Endothelial cell of umbilical vein (primary cell): Measurements from ENCODE around the gene MRPL24. TPM values are rescaled to one million over a fixed set of nuclear protein-coding genes. Genes with fewer than 3 reads are reported as not detected.

ENCODE experiments used
- BruUV-seq: library from RNA; stranded (reverse); fragments of 400-500 nt; replicated peaks from 2 replicates; lab custom pipeline; 2021; lab: Mats Ljungman, UMichigan
- CTCF ChIA-PET: fragments of 300-600, 350-600 bp; sonication (Branson Sonifier 250); formaldehyde crosslinking; loops from one replicate; lab custom pipeline; 2021; ENCODE audit warnings: antibody characterized with exemption, inconsistent platforms; lab: Charles Lee
- POLR2A ChIA-PET: fragments of 300-600, 350-600 bp; sonication (Branson Sonifier 250); formaldehyde crosslinking; loops from one replicate; lab custom pipeline; 2021; ENCODE audit warnings: antibody characterized with exemption, inconsistent platforms; lab: Charles Lee
- DNase-seq: peaks from one replicate; pipeline ENCODE4 v3.0.0-alpha.2; 2011; ENCODE audit warnings: low read depth, low spot score
- FAIRE-seq: peaks from 2 replicates; lab custom pipeline; 2011; peaks lifted over from hg19 to GRCh38; lab: Jason Lieb, UNC
- H2AFZ ChIP-seq: 2 replicates; pipeline ENCODE4 v1.6.0; 2012; ENCODE audit warnings: low read depth, low read length, control low read depth, inconsistent platforms
- H3K27ac ChIP-seq: 2 replicates; pipeline ENCODE4 v1.5.1; 2011; ENCODE audit warnings: low read depth, mild to moderate bottlenecking, control low read depth, low read length, moderate library complexity; ENCODE audit not compliant: insufficient read depth
- H3K27me3 ChIP-seq, 2 experiments: 2 replicates each; pipeline versions ENCODE4 v1.6.0 to v1.6.1; 2011; ENCODE audit warnings: low read length in 2 of 2, mixed read lengths in 1 of 2; ENCODE audit not compliant: control insufficient read depth in 2 of 2, insufficient read depth in 2 of 2
- H3K36me3 ChIP-seq, 2 experiments: 2 replicates in 1 of 2; 3 replicates in 1 of 2; pipeline ENCODE4 v1.5.1; 2011; ENCODE audit warnings: low read length in 2 of 2, mild to moderate bottlenecking in 1 of 2, moderate library complexity in 1 of 2; ENCODE audit not compliant: control insufficient read depth in 2 of 2, insufficient read depth in 2 of 2; ENCODE audit errors: extremely low read depth in 1 of 2
- H3K4me1 ChIP-seq: 3 replicates; pipeline ENCODE4 v1.5.1; 2011; ENCODE audit warnings: mild to moderate bottlenecking, low read length; ENCODE audit not compliant: control insufficient read depth, insufficient read depth; ENCODE audit errors: extremely low read depth
- H3K4me2 ChIP-seq: 2 replicates; pipeline ENCODE4 v1.6.1; 2011; ENCODE audit warnings: low read length, control low read depth, mixed read lengths; ENCODE audit not compliant: insufficient read depth
- H3K4me3 ChIP-seq, 3 experiments: fragments of 200-600 bp in 1 of 3; sonication (generic), shearing (Covaris generic) in 1 of 3; replicated peaks in 1 of 3; 2 replicates each; pipeline ENCODE4 v1.5.1; 2011 to 2016; ENCODE audit warnings: control low read depth in 3 of 3, low read length in 3 of 3, mild to moderate bottlenecking in 2 of 3, inconsistent platforms in 1 of 3, low read depth in 1 of 3, moderate library complexity in 1 of 3; ENCODE audit not compliant: insufficient read depth in 1 of 3
- H3K79me2 ChIP-seq: 2 replicates; pipeline ENCODE4 v1.6.0; 2012; ENCODE audit warnings: low read length, inconsistent platforms; ENCODE audit not compliant: control insufficient read depth, insufficient read depth
- H3K9ac ChIP-seq: replicated peaks from 2 replicates; pipeline ENCODE3; 2011; ENCODE audit warnings: low read length, control low read depth; ENCODE audit not compliant: insufficient read depth; ENCODE audit errors: extremely low read depth
- H3K9me1 ChIP-seq: replicated peaks from 3 replicates; pipeline ENCODE4 v1.6.0; 2011; ENCODE audit warnings: mild to moderate bottlenecking, low read length; ENCODE audit not compliant: control insufficient read depth, insufficient read depth; ENCODE audit errors: extremely low read depth
- H3K9me3 ChIP-seq: replicated peaks from 2 replicates; pipeline ENCODE4 v1.5.1; 2012; ENCODE audit warnings: low read length, inconsistent platforms; ENCODE audit not compliant: control insufficient read depth, insufficient read depth
- H4K20me1 ChIP-seq: replicated peaks from 2 replicates; pipeline ENCODE3; 2011; ENCODE audit warnings: mild to moderate bottlenecking, low read length; ENCODE audit not compliant: control insufficient read depth, insufficient read depth; ENCODE audit errors: extremely low read depth
- CTCF ChIP-seq, 2 donors: IDR thresholded peaks; 1 replicate in 1 of 2; 2 replicates in 1 of 2; pipeline ENCODE4 v1.5.1; 2011; ENCODE audit warnings: low read length in 2 of 2, mild to moderate bottlenecking in 2 of 2, moderate library complexity in 2 of 2, control low read depth in 1 of 2, inconsistent platforms in 1 of 2, low read depth in 1 of 2; ENCODE audit not compliant: insufficient read depth in 1 of 2; ENCODE audit errors: extremely low read depth in 1 of 2
- FOS ChIP-seq: IDR thresholded peaks from 2 replicates; pipeline ENCODE4 v1.6.1; 2011; ENCODE audit warnings: mild to moderate bottlenecking, low read length, moderate library complexity, borderline replicate concordance; ENCODE audit not compliant: insufficient read depth
- JUN ChIP-seq: IDR thresholded peaks from 2 replicates; pipeline ENCODE4 v1.6.1; 2011; ENCODE audit warnings: borderline replicate concordance, low read depth; ENCODE audit not compliant: insufficient read length, insufficient read depth
- POLR2AphosphoS5 ChIP-seq: IDR thresholded peaks from 2 replicates; pipeline ENCODE4 v1.6.1; 2012; ENCODE audit warnings: low read depth, mild to moderate bottlenecking, control low read depth, low read length, moderate library complexity; ENCODE audit not compliant: insufficient read depth
- dilution Hi-C: fragments of 300-500 bp; cut with MboI; formaldehyde crosslinking; loops from one replicate; pipeline ENCODE4 v1.15.0; 2019; ENCODE audit warnings: low sequenced_read_pairs; ENCODE audit not compliant: extremely low pct_ligation_motif_present
- intact Hi-C: fragments of 100-400 bp; cut with micrococcal nuclease; formaldehyde crosslinking; loops from one replicate; pipeline ENCODE4 v1.10.0; 2022
- polyA plus RNA-seq, 4 experiments: library from polyadenylated mRNA; depleted of rRNA in 3 of 4; stranded (reverse) in 3 of 4; unstranded in 1 of 4; fragments of >200 nt; gene quantifications; 2 replicates each; pipeline versions ENCODE4 v1.2.1 to v1.2.3, GENCODE V29; 2011 to 2012; ENCODE audit warnings: missing spikeins in 1 of 4
- total RNA-seq: library from RNA; stranded (reverse); gene quantifications from 2 replicates; pipeline ENCODE4 v1.2.3, GENCODE V29; 2021
- TF ChIP-seq, protein P1 (sequence below): IDR thresholded peaks from 2 replicates; pipeline ENCODE4 v1.6.1; 2011; ENCODE audit not compliant: insufficient read depth, insufficient read length

MRPL24 gene
- total and polyA plus RNA-seq, 2 donors (not counting 3 experiments of a cell fraction or from before 2014, with no cell fraction given) = 47.9 to 77.7 TPM

DNA sequence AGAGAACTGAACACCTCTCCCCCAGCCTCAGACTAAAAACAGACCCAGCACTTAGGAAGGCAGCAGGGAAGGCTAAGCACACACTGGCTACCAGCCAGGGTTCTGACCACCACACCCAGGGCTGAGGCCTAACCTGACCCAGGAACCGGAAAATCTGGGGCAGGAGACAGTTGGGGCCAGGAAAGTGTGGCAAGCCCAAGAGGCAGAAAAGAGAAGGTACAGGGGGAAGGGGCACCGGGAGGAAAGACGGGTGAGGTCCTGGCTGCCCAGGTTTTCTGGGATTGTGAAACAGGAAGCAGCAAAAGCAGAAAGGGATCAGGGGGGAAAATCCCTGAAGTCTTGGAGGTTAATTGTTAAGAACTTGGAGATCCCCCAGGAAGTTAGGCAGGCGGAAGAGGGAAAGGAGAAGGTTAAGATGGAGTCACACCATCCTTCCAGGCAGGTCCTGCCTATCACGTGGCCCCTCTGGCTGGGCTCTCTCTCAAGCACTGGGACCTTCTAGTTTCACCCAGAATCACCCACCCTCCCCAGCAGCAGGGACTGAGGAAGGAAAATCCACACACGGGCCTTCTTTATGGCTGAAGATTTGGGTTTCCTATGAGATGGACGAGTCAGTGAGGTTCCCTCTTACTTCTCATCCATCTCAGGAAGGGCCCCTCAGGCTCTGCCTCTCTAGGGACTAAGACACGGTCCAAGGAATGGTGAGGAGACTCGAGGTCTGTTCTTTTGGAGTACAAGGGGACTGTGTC is 8.0 kb upstream of the MRPL24 start:
- Histone ChIP-seq H3K9ac (peak overlapping the region; percentile 69), H3K4me2 (peak overlapping the region; percentile 76), H2AFZ (no peak overlapping the region), H3K9me3 (no peaks in the 10 kb centered on the region), H4K20me1 (no peaks in the 10 kb centered on the region), H3K9me1 (no peaks in the 10 kb centered on the region), H3K4me1 (peaks cover 51% of the 10 kb centered on the region), H3K79me2 (peaks cover 78% of the 10 kb centered on the region), H3K27ac (peak overlapping the region; percentile 85), H3K27me3 (no peaks in the 10 kb centered on the region), H3K4me3 (peak overlapping the region in 2 of 3 experiments; percentile 10 to 92), H3K36me3 (peaks cover 3 to 6% of the 10 kb centered on the region in 2 experiments)
- peak; percentile 58 for DNase-seq
- CTCF ChIA-PET = interaction anchor here (1.3 kb wide), 1 partner anchor 8 kb away, joined by 4 read pairs; the partner anchor contains the start of gene MRPL24
- no TSS peak for BruUV-seq
- dilution Hi-C loops (no loop called here), intact Hi-C loops (loop anchor here (5.0 kb wide), 1 partner anchor 247 kb away; the partner anchor contains the start of gene MEF2D)
- no peak for TF ChIP-seq POLR2AphosphoS5
- FAIRE-seq = peak; percentile 83
- POLR2A ChIA-PET = no interaction called here

DNA sequence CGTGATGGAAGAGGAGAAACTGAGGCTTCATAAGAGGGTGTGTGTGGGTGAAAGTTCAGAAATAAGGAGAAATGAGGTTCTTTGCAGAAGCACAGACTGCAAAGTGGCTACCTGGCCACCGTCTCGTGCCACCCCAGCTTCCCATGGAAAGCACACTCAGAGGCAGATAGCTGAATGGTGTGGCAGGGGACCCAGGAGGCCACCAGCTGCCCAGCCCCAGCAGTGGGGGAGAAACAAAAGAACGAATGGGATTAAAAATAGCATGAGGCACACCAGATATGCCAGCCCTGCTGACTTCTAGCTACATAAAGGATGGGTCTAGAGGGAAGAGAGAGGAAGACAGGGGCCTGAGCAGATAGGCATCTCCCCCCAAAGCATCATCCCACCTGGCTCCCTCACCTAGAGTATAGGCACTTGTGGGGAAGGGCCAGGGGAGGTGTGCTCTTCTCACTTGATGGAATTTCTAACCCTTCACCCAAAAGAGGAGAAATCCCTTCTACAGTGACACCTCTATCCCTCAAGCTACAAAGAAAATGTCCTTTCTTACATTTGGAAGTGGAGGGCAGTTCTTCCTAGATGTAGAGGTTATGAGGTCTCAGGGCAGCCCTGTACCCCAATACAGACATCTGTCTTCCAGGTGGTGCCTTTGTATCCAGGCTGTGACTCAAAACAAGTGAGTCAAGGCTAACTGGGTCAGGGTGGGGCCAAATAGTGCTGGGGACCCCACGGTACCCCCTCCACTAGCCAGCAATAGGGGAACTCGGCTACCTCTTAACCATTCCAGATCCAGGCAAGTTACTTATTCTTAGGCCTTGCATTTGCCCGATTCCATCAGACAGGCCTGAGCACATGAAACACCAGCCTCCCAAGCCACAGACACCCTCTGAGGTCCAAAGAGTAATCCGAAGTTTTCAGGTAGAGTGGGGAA is 7.1 kb upstream of the MRPL24 start:
- H3K36me3 ChIP-seq = peaks cover 11 to 12% of the 10 kb centered on the region in 2 experiments
- peak overlapping the region; percentile 69 for H3K9ac ChIP-seq
- H3K9me3 ChIP-seq = no peaks in the 10 kb centered on the region
- BruUV-seq = TSS peak; percentile 17
- no peak overlapping the region for H2AFZ ChIP-seq
- intact Hi-C loops (loop anchor here (5.0 kb wide), 1 partner anchor 246 kb away; the partner anchor contains the start of gene MEF2D), dilution Hi-C loops (no loop called here)
- peaks cover 78% of the 10 kb centered on the region for H3K79me2 ChIP-seq
- ChIA-PET CTCF (interaction anchor here (0.8 to 1.5 kb wide), 3 partner anchors 22 to 170 kb away, joined by 3 to 9 read pairs (median 7); no protein-coding TSS in a partner anchor), POLR2A (interaction anchor here (0.7 kb wide), 1 partner anchor 20 kb away, joined by 3 read pairs; the partner anchor contains the start of genes ISG20L2 and METTL25B)
- TF ChIP-seq CTCF (IDR thresholded peaks at IDR 0.05; ENCODE audit: extremely low read depth in 1 of 2, insufficient read depth in 1 of 2, low read depth in 1 of 2, low read length in 2 of 2) (no peak), POLR2AphosphoS5 (no peak), JUN (no peak), FOS (peak; percentile 27)
- TF ChIP-seq, protein P1, sequence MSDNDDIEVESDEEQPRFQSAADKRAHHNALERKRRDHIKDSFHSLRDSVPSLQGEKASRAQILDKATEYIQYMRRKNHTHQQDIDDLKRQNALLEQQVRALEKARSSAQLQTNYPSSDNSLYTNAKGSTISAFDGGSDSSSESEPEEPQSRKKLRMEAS = no peak
- no peaks in the 10 kb centered on the region for H3K9me1 ChIP-seq
- peak; percentile 80 for FAIRE-seq
- H3K27me3 ChIP-seq = no peaks in the 10 kb centered on the region
- peak overlapping the region in 2 of 3 experiments; percentile 39 to 92 for H3K4me3 ChIP-seq
- DNase-seq = peak; percentile 17
- H4K20me1 ChIP-seq = no peaks in the 10 kb centered on the region
- H3K27ac ChIP-seq = peak overlapping the region; percentile 85
- H3K4me2 ChIP-seq = peak overlapping the region; percentile 76
- H3K4me1 ChIP-seq = peaks cover 49% of the 10 kb centered on the region
